ENCODE data around the gene LGI1. TPM values are rescaled to one million over a fixed set of nuclear protein-coding genes. Genes with fewer than 3 reads are reported as not detected.

The LGI1 gene
- total RNA-seq, 1 experiment from 2014 or later, result 1.2 TPM

DNA sequence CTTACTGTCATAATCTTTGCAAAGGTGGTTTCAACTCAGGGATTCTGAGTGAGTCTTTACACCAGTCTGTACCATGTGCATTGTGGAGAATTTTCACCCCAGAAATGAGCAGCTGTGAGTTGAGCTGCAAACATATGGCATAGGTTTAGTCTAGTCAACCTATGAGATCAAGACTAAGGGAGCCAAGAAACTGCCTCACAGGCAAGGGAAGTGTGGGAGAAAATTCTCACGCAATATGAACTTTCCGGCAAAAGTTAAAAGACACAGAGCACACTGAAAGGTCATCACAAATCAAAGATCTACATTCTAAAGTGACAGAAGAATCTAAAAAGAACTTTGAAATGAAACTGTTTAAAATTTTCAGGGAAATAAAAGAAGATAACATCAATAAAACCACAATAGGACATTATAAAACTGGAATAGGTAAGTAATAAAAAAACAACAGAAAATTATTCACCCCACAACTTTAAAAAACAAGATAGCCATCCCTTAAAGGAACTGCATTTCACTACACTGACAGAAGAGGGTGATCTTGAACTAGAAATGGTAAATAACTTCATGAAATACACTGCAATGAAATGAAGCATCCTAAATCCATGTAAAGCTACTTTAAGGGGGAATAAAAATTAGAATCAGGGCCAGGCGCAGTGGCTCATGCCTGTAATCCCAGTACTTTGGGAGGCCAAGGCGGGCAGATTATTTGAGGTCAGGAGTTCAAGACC, 63.5 kb downstream of the LGI1 start:
- H3K23ac ChIP-seq (ENCODE audit: insufficient read length, low read depth, low read length), result no peak overlapping the region
- peaks cover 49% of the 10 kb centered on the region for H3K27me3 Mint-ChIP-seq (ENCODE audit: low read depth)
- no peak overlapping the region for H3K4ac ChIP-seq (ENCODE audit: low read depth, low read length)
- peaks cover 5% of the 10 kb centered on the region in 2 experiments; a peak in 3 of 4 replicates for H3K4me1 Mint-ChIP-seq
- H3K9me3 Mint-ChIP-seq, result peaks cover 0 to 3% of the 10 kb centered on the region in 2 experiments; a peak in 2 of 5 replicates
- no CpG with 5 or more reads among the region's 4 CpGs for WGBS (ENCODE audit: extremely low coverage, insufficient read length, low lambda C conversion rate)
- no peak for DNase-seq
- no peaks in the 10 kb centered on the region for H3K23me2 ChIP-seq (ENCODE audit: insufficient read length, low read depth, low read length, poor library complexity, severe bottlenecking)
- H2BK12ac ChIP-seq (ENCODE audit: insufficient read length, low read depth, low read length), result no peak overlapping the region
- no peak overlapping the region for H4K5ac ChIP-seq (ENCODE audit: insufficient read length, low read depth, low read length)
- no peak overlapping the region for H3K56ac ChIP-seq (ENCODE audit: insufficient read length, low read depth, low read length)
- H3K79me1 ChIP-seq (ENCODE audit: insufficient read depth, low read depth, low read length, poor library complexity, severe bottlenecking), result no peaks in the 10 kb centered on the region
- H2BK20ac ChIP-seq (ENCODE audit: low read depth, low read length, poor library complexity, severe bottlenecking), result no peak overlapping the region
- H3K4me2 ChIP-seq (ENCODE audit: insufficient read depth, insufficient read length, low read length), result no peak overlapping the region
- no peaks in the 10 kb centered on the region for H3K4me1 ChIP-seq (ENCODE audit: insufficient read depth, low read length)
- no peak overlapping the region for H3T11ph ChIP-seq (ENCODE audit: low read length)
- no peak overlapping the region for H2AFZ ChIP-seq (ENCODE audit: low read length)
- no peak overlapping the region for H3K4me3 Mint-ChIP-seq
- H3K27ac Mint-ChIP-seq, result no peak overlapping the region
- H2BK5ac ChIP-seq (ENCODE audit: insufficient read length, low read length), result no peak overlapping the region
- H3K9ac ChIP-seq (ENCODE audit: extremely low read depth, insufficient read length, low read length), result no peak overlapping the region
- H3K27me3 ChIP-seq (ENCODE audit: insufficient read depth, low read length), result no peaks in the 10 kb centered on the region
- no peaks in the 10 kb centered on the region for H4K20me1 ChIP-seq (ENCODE audit: control insufficient read depth, insufficient read depth, insufficient read length)
- H3K27ac ChIP-seq (ENCODE audit: insufficient read length, low read depth, low read length), result no peak overlapping the region
- H3K18ac ChIP-seq (ENCODE audit: insufficient read length, low read depth, low read length), result no peak overlapping the region
- no peak overlapping the region for H2BK120ac ChIP-seq (ENCODE audit: low read depth, low read length, poor library complexity, severe bottlenecking)
- peak; percentile 85 for TF ChIP-seq CTCF (conservative IDR thresholded peaks at IDR 0.05)
- no peak overlapping the region for H4K8ac ChIP-seq (replicated peaks; ENCODE audit: insufficient read length, low read depth, low read length)
- H3K79me2 ChIP-seq (ENCODE audit: insufficient read depth, low read length), result no peaks in the 10 kb centered on the region
- H2BK15ac ChIP-seq (ENCODE audit: low read depth, low read length), result no peak overlapping the region
- no peak overlapping the region for H2AK5ac ChIP-seq (ENCODE audit: insufficient read length, low read length)
- no peak overlapping the region for H3K14ac ChIP-seq (ENCODE audit: insufficient read depth, low read length)
- no peaks in the 10 kb centered on the region for H3K36me3 Mint-ChIP-seq (ENCODE audit: insufficient read depth in 1 of 3, low read depth in 3 of 3)
- no peak overlapping the region for H4K91ac ChIP-seq (ENCODE audit: insufficient read length, low read depth, low read length)
- no peaks in the 10 kb centered on the region for H3K9me3 ChIP-seq (ENCODE audit: control insufficient read depth, low read depth, low read length)
